Left lung (tissue), 10 donors: ENCODE results near the gene IPO9. TPM values are rescaled to one million over a fixed set of nuclear protein-coding genes. Genes with fewer than 3 reads are reported as not detected.

Experiments used
- ATAC-seq: fragments of 200-7000 bp; cut with Tn5 transposase; one replicate; pipeline ENCODE4 v1.9.1; 2020; ENCODE audit warnings: moderate library complexity
- DNase-seq, 4 donors: peaks; one replicate each; pipeline ENCODE4 v3.0.0-alpha.2; 2013 to 2020
- H3K27ac ChIP-seq, 2 donors: fragments of 200-600 bp; sonication (generic) in 1 of 2; one replicate each; pipeline versions ENCODE4 v1.5.0 to v1.8.0; 2020 to 2021
- H3K27me3 ChIP-seq, 2 donors: fragments of 200-600 bp; sonication (generic) in 1 of 2; one replicate each; pipeline versions ENCODE4 v1.5.0 to v1.8.0; 2020 to 2021
- H3K36me3 ChIP-seq, 2 donors: fragments of 200-600 bp; sonication (generic) in 1 of 2; one replicate each; pipeline versions ENCODE4 v1.5.0 to v1.8.0; 2020 to 2021
- H3K4me1 ChIP-seq, 2 donors: fragments of 200-600 bp; one replicate each; pipeline ENCODE4 v1.8.0; 2021
- H3K4me3 ChIP-seq, 2 donors: fragments of 200-600 bp; sonication (generic) in 1 of 2; one replicate each; pipeline versions ENCODE4 v1.5.0 to v1.8.0; 2020 to 2021; ENCODE audit warnings: mild to moderate bottlenecking in 1 of 2
- H3K9me3 ChIP-seq, 2 donors: fragments of 200-600 bp; sonication (generic) in 1 of 2; one replicate each; pipeline versions ENCODE4 v1.5.0 to v1.8.0; 2020 to 2021
- CTCF ChIP-seq, 2 donors: fragments of 200-600 bp; sonication (generic) in 1 of 2; IDR thresholded peaks; one replicate each; pipeline versions ENCODE4 v1.5.0 to v1.8.0; 2021; ENCODE audit warnings: antibody characterized with exemption in 2 of 2
- intact Hi-C, 2 donors: fragments of 100-400 bp; cut with DNase I; formaldehyde crosslinking; loops; one replicate each; pipeline versions ENCODE4 v1.11.2 to v1.14.2; 2022
- polyA plus RNA-seq, 6 donors: library from polyadenylated mRNA; unstranded; fragments of 120-200 nt; gene quantifications; one replicate each; pipeline ENCODE4 v1.2.1, GENCODE V29; 2013; ENCODE audit not compliant: insufficient read length in 6 of 6
- total RNA-seq, 2 donors: library from RNA; stranded (reverse); fragmentation: NEBNext Ultra II Directional; extraction: Animal tissue kit (Norgen Biotek cat#: 25700); gene quantifications; one replicate each; pipeline ENCODE4 v1.2.1, GENCODE V29; 2021
- donor health status: DM: no; HTN: yes; CAD: no.
- donor health status: DM: no; HTN: no; CAD: no.

IPO9 gene
- total and polyA plus RNA-seq, 8 donors, result 49.3 to 94.0 (median 84.4) TPM

GRCh38 chr1:201807958-201808632 lies 20.9 kb upstream of the IPO9 start:
- no peaks in the 10 kb centered on the region for H3K27me3 ChIP-seq
- no peak overlapping the region for H3K4me3 ChIP-seq
- ATAC-seq (no peak), DNase-seq (no peak)
- intact Hi-C loops, result no loop called here
- TF ChIP-seq CTCF (IDR thresholded peaks at IDR 0.05), result no peak
- peaks cover 0 to 82% of the 10 kb centered on the region in 2 donors for H3K36me3 ChIP-seq
- H3K4me1 ChIP-seq, result no peaks in the 10 kb centered on the region
- H3K9me3 ChIP-seq, result no peaks in the 10 kb centered on the region
- no peak overlapping the region for H3K27ac ChIP-seq

DNA sequence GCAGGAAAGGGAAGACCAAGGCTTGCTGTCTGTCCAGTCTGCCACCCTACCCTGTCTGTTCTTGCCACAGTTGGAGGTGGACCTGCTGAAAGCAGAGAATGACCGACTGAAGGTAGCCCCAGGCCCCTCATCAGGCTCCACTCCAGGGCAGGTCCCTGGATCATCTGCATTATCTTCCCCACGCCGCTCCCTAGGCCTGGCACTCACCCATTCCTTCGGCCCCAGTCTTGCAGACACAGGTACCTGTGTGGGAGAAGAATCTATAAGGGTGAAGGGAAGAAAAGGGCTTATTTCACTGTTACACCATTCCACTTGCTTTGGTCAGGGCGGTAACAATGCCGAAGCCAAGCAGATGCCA lies 20.3 kb upstream of the IPO9 start:
- Histone ChIP-seq H3K4me3 (no peak overlapping the region), H3K27ac (no peak overlapping the region), H3K9me3 (no peaks in the 10 kb centered on the region), H3K27me3 (no peaks in the 10 kb centered on the region), H3K4me1 (no peaks in the 10 kb centered on the region), H3K36me3 (peaks cover 0 to 83% of the 10 kb centered on the region in 2 donors)
- intact Hi-C loops, result no loop called here
- no peak for DNase-seq
- no peak for TF ChIP-seq CTCF (IDR thresholded peaks at IDR 0.05)
- no peak for ATAC-seq

GRCh38 chr1:201809876-201810275 lies 19.1 kb upstream of the IPO9 start:
- intact Hi-C loops, result no loop called here
- H3K4me3 ChIP-seq, result no peak overlapping the region
- no peaks in the 10 kb centered on the region for H3K9me3 ChIP-seq
- no peaks in the 10 kb centered on the region for H3K4me1 ChIP-seq
- no peak for TF ChIP-seq CTCF (IDR thresholded peaks at IDR 0.05)
- no peak overlapping the region for H3K27ac ChIP-seq
- H3K27me3 ChIP-seq, result no peaks in the 10 kb centered on the region
- H3K36me3 ChIP-seq, result peaks cover 0 to 78% of the 10 kb centered on the region in 2 donors
- DNase-seq (no peak), ATAC-seq (no peak)

- Histone ChIP-seq H3K36me3 (peaks cover 0 to 71% of the 10 kb centered on the region in 2 donors), H3K4me3 (no peak overlapping the region), H3K4me1 (no peaks in the 10 kb centered on the region), H3K27ac (no peak overlapping the region), H3K27me3 (no peaks in the 10 kb centered on the region), H3K9me3 (no peaks in the 10 kb centered on the region)
- ATAC-seq (no peak), DNase-seq (peak in 1 of 4 donors; percentile 57)
- no peak for TF ChIP-seq CTCF (IDR thresholded peaks at IDR 0.05)
- intact Hi-C loops, result no loop called here
These were observed 18.3 kb upstream of the IPO9 start for GRCh38 chr1:201810466-201811216.

DNA sequence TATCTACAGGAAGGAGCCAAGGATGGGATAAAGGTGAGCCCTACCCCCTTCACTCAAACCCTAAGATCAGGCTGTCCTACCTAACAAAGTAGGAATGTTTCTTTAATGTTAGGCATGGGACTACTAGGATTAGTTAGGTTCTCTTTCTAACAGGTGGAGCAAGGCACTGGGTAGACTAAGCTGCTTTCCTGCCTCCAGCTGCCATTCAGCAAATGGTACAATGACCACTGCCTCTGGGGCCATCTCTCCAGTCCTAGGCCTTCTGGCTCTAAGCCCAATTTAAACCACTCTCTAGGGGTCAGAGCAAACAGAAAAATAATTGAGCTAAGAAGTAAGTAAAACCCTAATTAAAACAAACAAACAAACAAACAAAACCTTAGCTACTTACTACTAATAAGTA lies 15.7 kb upstream of the IPO9 start:
- TF ChIP-seq CTCF (IDR thresholded peaks at IDR 0.05), result no peak
- no peaks in the 10 kb centered on the region for H3K4me1 ChIP-seq
- no peak overlapping the region for H3K4me3 ChIP-seq
- intact Hi-C loops, result no loop called here
- ATAC-seq (no peak), DNase-seq (no peak)
- no peaks in the 10 kb centered on the region for H3K9me3 ChIP-seq
- H3K27me3 ChIP-seq, result no peaks in the 10 kb centered on the region
- H3K36me3 ChIP-seq, result peaks cover 0 to 77% of the 10 kb centered on the region in 2 donors
- H3K27ac ChIP-seq, result no peak overlapping the region
